ENCODE results near the gene UMAD1. TPM values are rescaled to one million over a fixed set of nuclear protein-coding genes. Genes with fewer than 3 reads are reported as not detected.

UMAD1 gene
- total RNA-seq, 1 donor from 2014 or later: 21.6 TPM

- Histone ChIP-seq H3K4me3 (no peak overlapping the region), H3K4me1 (no peaks in the 10 kb centered on the region), H3K27me3 (ENCODE audit: low read depth) (no peaks in the 10 kb centered on the region), H3K36me3 (no peaks in the 10 kb centered on the region), H3K9me3 (no peaks in the 10 kb centered on the region), H3K27ac (no peak overlapping the region)
- ATAC-seq: no peak
- intact Hi-C loops (cut with DNase I): no loop called here
- no peak for DNase-seq
- TF ChIP-seq, protein P1, sequence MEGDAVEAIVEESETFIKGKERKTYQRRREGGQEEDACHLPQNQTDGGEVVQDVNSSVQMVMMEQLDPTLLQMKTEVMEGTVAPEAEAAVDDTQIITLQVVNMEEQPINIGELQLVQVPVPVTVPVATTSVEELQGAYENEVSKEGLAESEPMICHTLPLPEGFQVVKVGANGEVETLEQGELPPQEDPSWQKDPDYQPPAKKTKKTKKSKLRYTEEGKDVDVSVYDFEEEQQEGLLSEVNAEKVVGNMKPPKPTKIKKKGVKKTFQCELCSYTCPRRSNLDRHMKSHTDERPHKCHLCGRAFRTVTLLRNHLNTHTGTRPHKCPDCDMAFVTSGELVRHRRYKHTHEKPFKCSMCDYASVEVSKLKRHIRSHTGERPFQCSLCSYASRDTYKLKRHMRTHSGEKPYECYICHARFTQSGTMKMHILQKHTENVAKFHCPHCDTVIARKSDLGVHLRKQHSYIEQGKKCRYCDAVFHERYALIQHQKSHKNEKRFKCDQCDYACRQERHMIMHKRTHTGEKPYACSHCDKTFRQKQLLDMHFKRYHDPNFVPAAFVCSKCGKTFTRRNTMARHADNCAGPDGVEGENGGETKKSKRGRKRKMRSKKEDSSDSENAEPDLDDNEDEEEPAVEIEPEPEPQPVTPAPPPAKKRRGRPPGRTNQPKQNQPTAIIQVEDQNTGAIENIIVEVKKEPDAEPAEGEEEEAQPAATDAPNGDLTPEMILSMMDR (IDR thresholded peaks at IDR 0.05): no peak
Measured at GRCh38 chr7:7912937-7913336, 272.4 kb downstream of the UMAD1 start.

- TF ChIP-seq, protein P1 (IDR thresholded peaks at IDR 0.05): no peak
- H3K36me3 ChIP-seq: no peaks in the 10 kb centered on the region
- intact Hi-C loops (cut with DNase I): no loop called here
- H3K4me1 ChIP-seq: no peaks in the 10 kb centered on the region
- H3K27me3 ChIP-seq (ENCODE audit: low read depth): no peaks in the 10 kb centered on the region
- peak in 1 of 2 donors; percentile 19 for ATAC-seq
- no peak overlapping the region for H3K27ac ChIP-seq
- H3K4me3 ChIP-seq: no peak overlapping the region
- H3K9me3 ChIP-seq: no peaks in the 10 kb centered on the region
- DNase-seq: no peak
Measured at GRCh38 chr7:7913504-7913903, 273.0 kb downstream of the UMAD1 start.

GRCh38 chr7:7914547-7914946 is 274.0 kb downstream of the UMAD1 start:
- no peak for ATAC-seq
- Histone ChIP-seq H3K4me3 (no peak overlapping the region), H3K9me3 (no peaks in the 10 kb centered on the region), H3K27ac (no peak overlapping the region), H3K27me3 (ENCODE audit: low read depth) (no peaks in the 10 kb centered on the region), H3K4me1 (no peaks in the 10 kb centered on the region), H3K36me3 (no peaks in the 10 kb centered on the region)
- intact Hi-C loops (cut with DNase I): no loop called here
- DNase-seq: no peak
- TF ChIP-seq, protein P1 (IDR thresholded peaks at IDR 0.05): no peak

- Histone ChIP-seq H3K27me3 (ENCODE audit: low read depth) (no peaks in the 10 kb centered on the region), H3K4me3 (no peak overlapping the region), H3K36me3 (no peaks in the 10 kb centered on the region), H3K4me1 (no peaks in the 10 kb centered on the region), H3K9me3 (no peaks in the 10 kb centered on the region), H3K27ac (no peak overlapping the region)
- ATAC-seq (peak; percentile 64 to 69), DNase-seq (peak; percentile 52)
- TF ChIP-seq, protein P1 (IDR thresholded peaks at IDR 0.05): no peak
- intact Hi-C loops (cut with DNase I): no loop called here
Measured at GRCh38 chr7:7916064-7916463, 275.5 kb downstream of the UMAD1 start.

GRCh38 chr7:7917593-7917992 is 277.0 kb downstream of the UMAD1 start:
- DNase-seq: no peak
- Histone ChIP-seq H3K27ac (no peak overlapping the region), H3K9me3 (no peaks in the 10 kb centered on the region), H3K4me1 (no peaks in the 10 kb centered on the region), H3K4me3 (no peak overlapping the region), H3K36me3 (no peaks in the 10 kb centered on the region), H3K27me3 (ENCODE audit: low read depth) (no peaks in the 10 kb centered on the region)
- intact Hi-C loops (cut with DNase I): no loop called here
- TF ChIP-seq, protein P1 (IDR thresholded peaks at IDR 0.05): no peak
- no peak for ATAC-seq
